Left renal cortex interstitium (tissue), 4 donors: ENCODE measurements around the gene PCK1. TPM values are rescaled to one million over a fixed set of nuclear protein-coding genes. Genes with fewer than 3 reads are reported as not detected.

Experiments used
- DNase-seq, 4 donors: peaks; one replicate each; pipeline ENCODE4 v3.0.0-alpha.2; 2013; ENCODE audit warnings: low read depth in 4 of 4, low spot score in 2 of 4, missing footprints in 1 of 4
- polyA plus RNA-seq, 4 donors: library from polyadenylated mRNA; unstranded; fragments of 120-200 nt; gene quantifications; one replicate each; pipeline ENCODE4 v1.2.1, GENCODE V29; 2013; ENCODE audit not compliant: insufficient read length in 4 of 4

PCK1 gene
- polyA plus RNA-seq, 4 donors: 4.1 to 18.8 (median 12.1) TPM

GRCh38 chr20:57536120-57536708 is 24.7 kb upstream of the PCK1 start:
- DNase-seq: no peak

- no peak for DNase-seq
Measured at GRCh38 chr20:57536771-57537724, 23.9 kb upstream of the PCK1 start.

DNA sequence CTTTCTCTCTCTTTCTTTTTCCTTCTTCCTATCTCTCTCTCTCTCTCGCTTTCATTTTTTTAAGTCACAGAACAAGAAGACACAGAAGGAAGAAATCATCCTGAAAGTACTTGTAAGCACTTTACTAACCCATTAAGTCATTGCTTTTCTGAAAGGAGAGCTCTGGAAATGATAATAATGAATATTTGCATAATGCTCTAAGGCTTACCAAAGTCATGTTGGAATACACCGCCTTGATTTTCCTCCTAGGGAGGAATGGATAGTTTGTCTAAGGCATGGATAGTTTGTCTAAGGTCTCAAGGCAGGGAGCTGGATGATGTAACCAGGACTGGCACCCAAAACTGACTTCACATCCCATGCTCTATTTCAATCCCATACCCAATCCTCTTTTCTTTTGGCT is 23.1 kb upstream of the PCK1 start:
- no peak for DNase-seq

- no peak for DNase-seq
Measured at GRCh38 chr20:57539889-57540288, 21.0 kb upstream of the PCK1 start.

DNA sequence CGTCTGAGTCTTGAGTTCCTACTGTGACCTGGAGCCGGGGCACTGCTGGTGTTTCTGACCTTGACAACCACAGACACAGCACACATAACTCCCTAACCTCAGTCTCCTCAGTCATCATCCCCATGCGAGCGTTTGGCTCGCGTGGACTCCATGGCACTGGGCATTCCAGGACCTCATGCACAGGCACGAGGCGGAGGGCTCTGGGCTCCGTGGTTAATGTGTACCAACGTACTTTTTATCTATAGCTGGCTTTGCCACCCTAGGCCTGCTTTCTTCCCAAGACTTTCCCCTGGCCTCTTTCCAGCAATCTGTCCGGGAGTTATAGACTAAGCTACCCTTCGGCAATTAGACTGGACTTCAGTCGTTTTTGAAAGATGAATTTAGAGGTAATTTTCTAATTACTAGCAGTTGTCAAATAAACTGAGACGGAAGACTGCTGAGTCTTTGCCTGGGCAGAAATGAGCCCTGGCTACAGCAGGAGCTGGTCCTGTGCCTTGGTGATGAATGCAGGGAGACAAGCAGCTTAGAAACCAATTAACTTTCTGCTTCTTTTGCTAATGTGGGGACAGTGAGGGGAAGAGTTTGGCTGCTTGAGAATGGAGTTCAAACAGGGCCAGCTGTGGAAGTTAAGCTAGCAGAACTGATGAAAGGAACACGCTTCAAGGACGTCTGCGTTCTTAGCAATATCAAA is 19.9 kb upstream of the PCK1 start:
- no peak for DNase-seq

- no peak for DNase-seq
Measured at GRCh38 chr20:57543754-57544153, 17.2 kb upstream of the PCK1 start.

DNA sequence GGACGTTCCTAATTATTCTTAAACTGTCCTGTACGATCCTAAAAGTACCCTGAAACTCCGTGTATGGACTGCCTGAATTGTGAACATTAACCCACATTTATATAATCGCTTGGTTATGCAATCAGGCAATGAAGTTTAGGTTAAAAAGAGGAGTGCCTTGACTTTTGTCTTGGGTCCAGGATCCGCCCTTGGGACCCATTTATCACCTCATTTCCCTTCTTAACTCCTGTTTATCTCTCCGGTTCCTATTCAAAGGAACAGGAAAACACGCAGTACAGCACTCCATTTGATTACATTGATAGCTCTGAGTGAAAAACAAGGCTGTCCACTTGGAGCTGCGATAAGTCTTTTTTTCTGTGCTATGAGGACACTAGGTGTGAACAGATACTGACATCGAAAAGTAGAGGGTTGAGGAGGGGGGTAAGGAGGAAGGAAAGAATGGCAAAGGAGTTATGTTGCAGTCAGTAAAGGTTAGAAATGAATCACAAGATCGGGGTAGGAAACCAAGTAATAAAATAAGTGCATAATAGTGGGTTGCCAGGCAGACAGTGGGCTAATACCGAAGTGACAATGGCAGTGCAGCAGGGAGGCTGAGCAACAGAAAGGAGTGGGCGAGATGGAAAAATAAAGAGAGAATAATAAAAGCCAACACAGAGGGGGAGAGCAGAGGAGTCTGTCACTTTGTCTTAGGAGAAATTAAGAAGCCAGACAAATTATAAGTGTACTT is 15.9 kb upstream of the PCK1 start:
- no peak for DNase-seq

- no peak for DNase-seq
Measured at GRCh38 chr20:57545927-57546662, 14.8 kb upstream of the PCK1 start.

DNA sequence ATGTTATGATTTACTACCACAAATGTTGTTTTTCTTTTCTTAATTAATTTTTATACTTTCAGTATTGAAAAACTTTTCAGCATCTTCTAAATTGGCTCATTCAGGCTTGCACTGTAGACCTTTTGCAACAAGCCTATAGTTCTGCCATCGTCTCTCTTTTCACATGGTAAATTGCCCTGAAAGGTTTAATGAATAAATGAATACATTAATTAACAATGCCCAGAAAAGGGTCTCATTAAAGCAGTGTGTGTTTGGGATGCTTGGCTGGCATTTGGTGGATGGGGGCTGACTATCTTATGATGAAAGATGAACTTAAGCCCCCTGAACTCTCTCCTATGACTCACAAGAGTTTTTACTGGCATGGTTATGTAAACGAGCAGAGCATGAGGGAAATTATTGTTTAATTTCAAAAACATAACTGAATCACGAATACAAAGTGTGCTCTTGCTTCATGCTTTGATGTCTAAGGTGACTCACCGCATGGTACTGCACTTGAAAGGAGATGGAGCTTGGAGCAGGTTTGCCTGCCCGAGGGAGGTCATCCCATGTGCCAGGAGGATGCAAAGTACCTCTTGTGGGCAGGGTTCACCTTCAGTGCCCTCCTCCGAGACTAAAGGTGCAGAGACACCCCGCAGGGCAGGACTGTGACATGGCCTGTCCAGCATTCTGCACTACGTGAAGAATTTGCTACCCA is 13.8 kb upstream of the PCK1 start:
- no peak for DNase-seq

GRCh38 chr20:57548177-57549058 is 12.5 kb upstream of the PCK1 start:
- DNase-seq: no peak

GRCh38 chr20:57552471-57552870 is 8.4 kb upstream of the PCK1 start:
- DNase-seq: no peak

GRCh38 chr20:57553376-57554018 is 7.4 kb upstream of the PCK1 start:
- DNase-seq: no peak

- DNase-seq: no peak
Measured at GRCh38 chr20:57555457-57556184, 5.3 kb upstream of the PCK1 start.

- no peak for DNase-seq
Measured at GRCh38 chr20:57556980-57557274, 4.0 kb upstream of the PCK1 start.

DNA sequence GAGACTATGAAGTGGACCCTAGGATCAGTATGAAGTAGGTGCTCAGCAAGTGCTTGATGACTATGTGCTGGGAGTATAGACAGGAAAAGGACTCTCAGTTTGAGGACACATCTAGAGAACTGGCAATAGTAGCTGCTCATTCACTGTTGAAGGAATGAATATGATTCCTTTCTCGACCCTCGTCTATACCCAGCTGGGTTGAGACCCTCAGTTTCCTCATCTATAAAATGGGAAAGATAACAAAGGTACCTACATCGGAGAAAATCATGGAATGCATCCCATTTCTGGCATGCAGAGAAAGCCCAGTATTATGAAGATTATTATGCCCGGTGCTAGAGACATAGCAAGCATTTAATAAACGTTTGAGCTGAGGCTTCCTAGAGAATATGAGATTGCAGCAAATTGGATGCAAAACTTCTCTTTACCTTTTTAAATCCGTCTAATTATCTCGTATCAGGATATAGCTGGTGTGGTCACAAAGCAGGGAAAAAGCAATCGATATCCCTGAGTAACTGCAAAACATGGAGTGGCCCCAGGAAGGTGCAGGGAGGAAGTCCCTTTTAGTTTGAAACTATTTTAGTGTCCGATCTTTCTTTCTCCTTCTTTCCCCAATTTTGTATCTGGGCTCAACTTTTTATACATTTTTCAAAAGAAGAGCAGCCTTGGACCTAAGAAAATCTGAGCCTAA is 2.8 kb upstream of the PCK1 start:
- DNase-seq: no peak

- no peak for DNase-seq
Measured at GRCh38 chr20:57558614-57559288, 2.2 kb upstream of the PCK1 start.

DNA sequence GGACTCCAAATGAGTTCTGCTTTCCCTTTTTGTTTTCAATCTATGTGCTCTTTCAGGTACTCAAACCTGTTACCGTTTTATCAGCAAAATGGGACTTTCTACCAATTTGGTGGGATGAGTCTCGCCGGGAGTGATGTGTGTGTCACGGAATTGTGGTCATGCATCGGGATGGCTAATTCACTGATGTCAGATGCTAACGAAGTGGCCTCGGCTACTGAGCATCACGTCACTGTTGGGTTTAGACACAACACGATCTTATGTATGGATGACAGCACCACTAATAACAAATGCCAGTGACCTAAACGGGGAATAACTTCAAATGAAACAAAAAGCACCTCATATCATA is 1.6 kb upstream of the PCK1 start:
- DNase-seq: no peak
